A549 (cell line): ENCODE data around the gene ADGRF3. TPM values are rescaled to one million over a fixed set of nuclear protein-coding genes. Genes with fewer than 3 reads are reported as not detected.

Experiments used
- ATAC-seq, 2 experiments: fragments of 200-7000 bp in 1 of 2; fragments of >200 bp in 1 of 2; cut with Nextera tagmentation in 1 of 2; cut with Tn5 transposase in 1 of 2; 3 replicates each; pipeline versions ENCODE4 v1.8.0 to v1.9.1; 2018 to 2020; ENCODE audit warnings: mild to moderate bottlenecking in 1 of 2, moderate library complexity in 1 of 2
- CTCF ChIA-PET: fragments of 300-600 bp; sonication (Branson Sonifier 250); formaldehyde crosslinking; extraction: SDS; loops from one replicate; lab custom pipeline; 2021; ENCODE audit warnings: antibody characterized with exemption, inconsistent platforms; lab: Yijun Ruan, JAX
- POLR2A ChIA-PET: fragments of 350-600 bp; formaldehyde crosslinking; extraction: SDS; loops from one replicate; lab custom pipeline; 2021; ENCODE audit warnings: antibody characterized with exemption, inconsistent platforms; lab: Yijun Ruan, JAX
- DNase-seq, 2 experiments: peaks; one replicate each; pipeline versions ENCODE4 v3.0.0 to v3.0.0-alpha.2; 2011 to 2016; ENCODE audit warnings: low read depth in 1 of 2, low spot score in 1 of 2
- FAIRE-seq: peaks from 2 replicates; lab custom pipeline; 2011; peaks lifted over from hg19 to GRCh38; lab: Jason Lieb, UNC
- H3K27ac ChIP-seq, 2 experiments: fragments of >200 bp; sonication (Bioruptor Twin); formaldehyde crosslinking; 3 replicates each; pipeline ENCODE4 v1.5.1; 2016 to 2017
- H3K4me1 ChIP-seq: fragments of >200 bp; sonication (Bioruptor Twin); formaldehyde crosslinking; 3 replicates; pipeline ENCODE4 v1.6.1; 2016
- H3K4me2 ChIP-seq: fragments of >200 bp; sonication (Bioruptor Twin); formaldehyde crosslinking; 3 replicates; pipeline ENCODE4 v1.6.1; 2016
- H3K4me3 ChIP-seq: fragments of >200 bp; sonication (Bioruptor Twin); formaldehyde crosslinking; 3 replicates; pipeline ENCODE4 v1.5.1; 2016
- H3K9me3 ChIP-seq: fragments of >200 bp; sonication (Bioruptor Twin); formaldehyde crosslinking; 3 replicates; pipeline ENCODE4 v1.6.1; 2016
- CBX2 ChIP-seq: fragments of 200-600 bp; sonication (generic); IDR thresholded peaks from 2 replicates; pipeline ENCODE4 v1.6.1; 2016; ENCODE audit warnings: low read depth, mild to moderate bottlenecking, borderline replicate concordance
- CBX8 ChIP-seq: fragments of 200-600 bp; sonication (generic); IDR thresholded peaks from 2 replicates; pipeline ENCODE4 v1.6.1; 2016
- CEBPB ChIP-seq, 2 experiments: fragments of >200 bp in 1 of 2; sonication (Bioruptor Twin) in 1 of 2; formaldehyde crosslinking in 1 of 2; IDR thresholded peaks; 2 replicates each; pipeline ENCODE4 v1.6.1; 2012 to 2016
- CTCF ChIP-seq: fragments of >200 bp; sonication (Bioruptor Twin); formaldehyde crosslinking; IDR thresholded peaks from 3 replicates; pipeline ENCODE4 v1.5.1; 2016
- E2F6 ChIP-seq: IDR thresholded peaks from 2 replicates; pipeline ENCODE4 v1.6.1; 2012; ENCODE audit warnings: low read depth, borderline replicate concordance
- EHF ChIP-seq: fragments of 250-450 bp; sonication (Bioruptor Pico); IDR thresholded peaks from 2 replicates; pipeline ENCODE4 v1.5.0; 2020; ENCODE audit warnings: mild to moderate bottlenecking
- EHMT2 ChIP-seq: fragments of 200-600 bp; sonication (generic); IDR thresholded peaks from 2 replicates; pipeline ENCODE4 v1.6.1; 2016; ENCODE audit warnings: antibody characterized with exemption, low read depth, mild to moderate bottlenecking, moderate library complexity
- EP300 ChIP-seq, 2 experiments: fragments of >200 bp; sonication (Bioruptor Twin); formaldehyde crosslinking; IDR thresholded peaks; 2 replicates in 1 of 2; 3 replicates in 1 of 2; pipeline ENCODE4 v1.6.1; 2016 to 2017
- HDAC2 ChIP-seq: fragments of 200-600 bp; sonication (generic); IDR thresholded peaks from 2 replicates; pipeline ENCODE4 v1.6.1; 2016
- HEYL ChIP-seq: fragments of 250-450 bp; sonication (Bioruptor Pico); IDR thresholded peaks from 2 replicates; pipeline ENCODE4 v1.8.0; 2021; ENCODE audit warnings: mild to moderate bottlenecking, moderate library complexity
- HOXB13 ChIP-seq: fragments of 250-450 bp; sonication (Bioruptor Pico); IDR thresholded peaks from 2 replicates; pipeline ENCODE4 v1.5.0; 2020; ENCODE audit warnings: low read depth, mild to moderate bottlenecking, moderate library complexity
- KDM1A ChIP-seq: fragments of 200-600 bp; sonication (generic); IDR thresholded peaks from 2 replicates; pipeline ENCODE4 v1.6.1; 2016; ENCODE audit warnings: low read depth, mild to moderate bottlenecking
- MAZ ChIP-seq: fragments of 150-350 bp; IDR thresholded peaks from 2 replicates; pipeline ENCODE4 v1.6.1; 2014; ENCODE audit warnings: antibody characterized with exemption, low read depth, low read length, borderline replicate concordance
- MYC ChIP-seq: IDR thresholded peaks from 2 replicates; pipeline ENCODE4 v1.6.1; 2012; ENCODE audit warnings: mild to moderate bottlenecking, inconsistent platforms, low read length, improper control_type of control experiment, borderline replicate concordance
- NFE2L2 ChIP-seq: fragments of 150-350 bp; conservative IDR thresholded peaks from 2 replicates; pipeline ENCODE4 v1.6.1; 2014; ENCODE audit warnings: low read length
- NR3C1 ChIP-seq: fragments of >200 bp; sonication (Bioruptor Twin); formaldehyde crosslinking; IDR thresholded peaks from 3 replicates; pipeline ENCODE4 v1.6.1; 2017
- PHF8 ChIP-seq: fragments of 200-600 bp; sonication (generic); IDR thresholded peaks from 2 replicates; pipeline ENCODE4 v1.6.1; 2016; ENCODE audit warnings: low read depth, mild to moderate bottlenecking, antibody characterized with exemption, moderate library complexity, borderline replicate concordance
- RFX5 ChIP-seq: fragments of 450-650 bp; IDR thresholded peaks from 2 replicates; pipeline ENCODE4 v1.7.1; 2014; ENCODE audit warnings: antibody characterized with exemption, mild to moderate bottlenecking, moderate library complexity
- RNF2 ChIP-seq: fragments of 200-600 bp; sonication (generic); IDR thresholded peaks from 2 replicates; pipeline ENCODE4 v1.6.1; 2016; ENCODE audit warnings: low read depth, mild to moderate bottlenecking, antibody characterized with exemption, moderate library complexity, borderline replicate concordance
- SMC3 ChIP-seq: fragments of >200 bp; sonication (Bioruptor Twin); formaldehyde crosslinking; IDR thresholded peaks from 3 replicates; pipeline ENCODE4 v1.6.1; 2018; ENCODE audit warnings: inconsistent platforms
- TP53 ChIP-seq: fragments of 250-450 bp; sonication (Bioruptor Pico); IDR thresholded peaks from 2 replicates; pipeline ENCODE4 v1.5.0; 2021; ENCODE audit warnings: mild to moderate bottlenecking, moderate library complexity
- WGBS: methylation state at CpG from one replicate; pipeline ENCODE4 v1.1.6; 2017; ENCODE audit errors: missing lambda C conversion rate; 5-methylcytosine and 5-hydroxymethylcytosine counted together
- polyA plus RNA-seq, 4 experiments: library from polyadenylated mRNA; depleted of rRNA in 3 of 4; stranded (reverse); fragments of >200 nt; fragmentation: RNase III in 1 of 4; extraction: RNeasy Plus Mini Kit Qiagen cat#74134 plus additional on column Dnase treatment in 1 of 4; gene quantifications; 2 replicates in 3 of 4; 3 replicates in 1 of 4; pipeline ENCODE4 v1.2.3, GENCODE V29; 2011 to 2017
- TF ChIP-seq, protein P1 (sequence below): fragments of 250-450 bp; sonication (Bioruptor Pico); IDR thresholded peaks from 2 replicates; pipeline ENCODE4 v1.5.0; 2021; ENCODE audit warnings: mild to moderate bottlenecking, moderate library complexity, borderline replicate concordance

The ADGRF3 gene
- polyA plus RNA-seq, 2 of the 4 experiments (the other 2 are of a cell fraction): 0.12 to 0.21 TPM

DNA sequence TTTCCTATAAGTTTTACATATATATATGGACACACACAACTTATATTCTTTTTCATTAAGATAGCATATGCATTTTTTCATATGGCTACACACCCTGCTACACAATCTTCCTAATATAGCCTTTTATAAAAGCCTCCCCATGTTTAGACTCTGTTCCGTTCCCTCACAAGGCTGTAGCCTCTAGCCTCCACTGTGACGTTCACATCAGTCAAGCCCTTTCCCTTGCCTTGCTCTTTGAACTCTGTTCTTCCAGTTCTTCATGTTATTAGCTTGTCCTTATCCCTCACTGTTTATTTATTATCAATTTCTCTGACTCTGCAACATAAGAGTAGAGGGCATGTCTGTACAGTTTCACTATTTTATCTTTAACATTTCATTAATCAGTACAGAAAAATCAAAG lies 63.0 kb downstream of the ADGRF3 start:
- Histone ChIP-seq H3K4me1 (peaks cover 6% of the 10 kb centered on the region; the same call in 2 of the 3 replicates), H3K9me3 (no peaks in the 10 kb centered on the region), H3K27ac (no peak overlapping the region), H3K4me2 (no peak overlapping the region), H3K4me3 (no peak overlapping the region)
- CTCF ChIA-PET: interaction anchor here (0.8 to 1.0 kb wide), 2 partner anchors 9 to 12 kb away, joined by 3 read pairs; no protein-coding TSS in a partner anchor
- ATAC-seq (no peak), FAIRE-seq (no peak), DNase-seq (no peak)
- no peak for TF ChIP-seq CBX8
- WGBS: 93% methylated on average over 2 of the region's 2 CpGs
- POLR2A ChIA-PET: no interaction called here

- no peak overlapping the region for H3K4me3 ChIP-seq
- peaks cover 6% of the 10 kb centered on the region; the same call in 2 of the 3 replicates for H3K4me1 ChIP-seq
- no peak overlapping the region for H3K27ac ChIP-seq
- ChIA-PET CTCF (interaction anchor here (1.3 to 1.6 kb wide), 2 partner anchors 35 to 37 kb away, joined by 3 read pairs; partner anchors contain the start of genes HADHA and HADHB), POLR2A (no interaction called here)
- no peak overlapping the region for H3K4me2 ChIP-seq
- FAIRE-seq: no peak
- DNase-seq: no peak
- no peak for ATAC-seq
- 89% methylated on average over 2 of the region's 2 CpGs for WGBS
- TF ChIP-seq CTCF (no peak), TP53 (CRISPR knock-in tag) (no peak), MAZ (no peak), CEBPB (IDR thresholded peaks at IDR 0.05) (no peak), KDM1A (no peak), MYC (no peak), PHF8 (no peak), HOXB13 (CRISPR knock-in tag) (no peak), EHF (no peak), RNF2 (no peak), NFE2L2 (no peak), CBX2 (no peak), NR3C1 (no peak), EP300 (IDR thresholded peaks at IDR 0.05) (no peak), E2F6 (no peak), SMC3 (no peak), RFX5 (no peak), HDAC2 (no peak)
- TF ChIP-seq, all 56 proteins: peak for 0
- no peaks in the 10 kb centered on the region for H3K9me3 ChIP-seq
Observed at GRCh38 chr2:26281226-26281625, 65.4 kb downstream of the ADGRF3 start.

- FAIRE-seq (no peak), ATAC-seq (no peak), DNase-seq (no peak)
- WGBS: 91% methylated on average over 3 of the region's 3 CpGs
- POLR2A ChIA-PET: no interaction called here
- H3K4me3 ChIP-seq: no peak overlapping the region
- H3K4me2 ChIP-seq: no peak overlapping the region
- H3K27ac ChIP-seq: no peak overlapping the region
- CTCF ChIA-PET: no interaction called here
- no peak for TF ChIP-seq HEYL (CRISPR knock-in tag)
- no peak for TF ChIP-seq EHMT2
- TF ChIP-seq, protein P1, sequence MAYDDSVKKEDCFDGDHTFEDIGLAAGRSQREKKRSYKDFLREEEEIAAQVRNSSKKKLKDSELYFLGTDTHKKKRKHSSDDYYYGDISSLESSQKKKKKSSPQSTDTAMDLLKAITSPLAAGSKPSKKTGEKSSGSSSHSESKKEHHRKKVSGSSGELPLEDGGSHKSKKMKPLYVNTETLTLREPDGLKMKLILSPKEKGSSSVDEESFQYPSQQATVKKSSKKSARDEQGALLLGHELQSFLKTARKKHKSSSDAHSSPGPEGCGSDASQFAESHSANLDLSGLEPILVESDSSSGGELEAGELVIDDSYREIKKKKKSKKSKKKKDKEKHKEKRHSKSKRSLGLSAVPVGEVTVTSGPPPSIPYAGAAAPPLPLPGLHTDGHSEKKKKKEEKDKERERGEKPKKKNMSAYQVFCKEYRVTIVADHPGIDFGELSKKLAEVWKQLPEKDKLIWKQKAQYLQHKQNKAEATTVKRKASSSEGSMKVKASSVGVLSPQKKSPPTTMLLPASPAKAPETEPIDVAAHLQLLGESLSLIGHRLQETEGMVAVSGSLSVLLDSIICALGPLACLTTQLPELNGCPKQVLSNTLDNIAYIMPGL (CRISPR knock-in tag): no peak
- no peak for TF ChIP-seq RNF2
- H3K4me1 ChIP-seq: peaks cover 6% of the 10 kb centered on the region; the same call in 2 of the 3 replicates
- H3K9me3 ChIP-seq: no peaks in the 10 kb centered on the region
Observed at GRCh38 chr2:26279886-26280285, 66.7 kb downstream of the ADGRF3 start.
